NCI-H1694 (cell line): Measurements from ENCODE around the gene ANP32A.

ENCODE experiments used
- DNase-seq: peaks from one replicate; lab custom pipeline; 2025; lab: John Stamatoyannopoulos, UW

ANP32A gene

GRCh38 chr15:68743256-68743655, 77.4 kb downstream of the ANP32A start:
- DNase-seq: no peak

- DNase-seq: no peak
Measured at GRCh38 chr15:68739390-68740080, 81.2 kb downstream of the ANP32A start.

GRCh38 chr15:68735610-68736009, 85.1 kb downstream of the ANP32A start:
- no peak for DNase-seq

- DNase-seq: no peak
Measured at GRCh38 chr15:68734881-68735280, 85.8 kb downstream of the ANP32A start.

- no peak for DNase-seq
Measured at GRCh38 chr15:68734352-68734751, 86.3 kb downstream of the ANP32A start.

GRCh38 chr15:68733666-68734065, 87.0 kb downstream of the ANP32A start:
- no peak for DNase-seq

GRCh38 chr15:68732451-68732850, 88.2 kb downstream of the ANP32A start:
- DNase-seq: no peak

GRCh38 chr15:68730976-68731897, 89.5 kb downstream of the ANP32A start:
- DNase-seq: no peak

GRCh38 chr15:68730471-68730919, 90.2 kb downstream of the ANP32A start:
- DNase-seq: peak; percentile 65

GRCh38 chr15:68729789-68730411, 90.8 kb downstream of the ANP32A start:
- DNase-seq: no peak
